Smooth muscle cell (in vitro differentiated cells): ENCODE results near the gene PARD3. TPM values are rescaled to one million over a fixed set of nuclear protein-coding genes. Genes with fewer than 3 reads are reported as not detected.
A peak's percentile ranks its signal among the peaks of the same experiment; 100 is the strongest.

ENCODE experiments used
- DNase-seq: peaks from one replicate; lab custom pipeline; 2025; ENCODE audit not compliant: unreplicated experiment; lab: John Stamatoyannopoulos, UW
- H2AFZ ChIP-seq: fragments of 200-600 bp; sonication (generic); 2 replicates; pipeline ENCODE4 v1.6.0; 2016; ENCODE audit warnings: antibody characterized with exemption, low read depth, mild to moderate bottlenecking
- H3F3A ChIP-seq: fragments of 200-600 bp; sonication (generic); 2 replicates; pipeline ENCODE4 v1.6.0; 2017; ENCODE audit warnings: antibody characterized with exemption, low read depth
- H3K27ac ChIP-seq: fragments of 200-600 bp; sonication (generic); 2 replicates; pipeline ENCODE4 v1.5.1; 2016; ENCODE audit warnings: low read depth, mild to moderate bottlenecking
- H3K27me3 ChIP-seq: fragments of 200-600 bp; sonication (generic); 2 replicates; pipeline ENCODE4 v1.6.1; 2016; ENCODE audit warnings: low read depth, mild to moderate bottlenecking
- H3K36me3 ChIP-seq: fragments of 200-600 bp; sonication (generic); 2 replicates; pipeline ENCODE4 v1.5.1; 2016; ENCODE audit warnings: low read depth
- H3K4me1 ChIP-seq: fragments of 200-600 bp; sonication (generic); 2 replicates; pipeline ENCODE4 v1.5.1; 2016; ENCODE audit warnings: low read depth
- H3K4me2 ChIP-seq: fragments of 200-600 bp; sonication (generic); 2 replicates; pipeline ENCODE4 v1.6.0; 2016; ENCODE audit warnings: mild to moderate bottlenecking
- H3K4me3 ChIP-seq: fragments of 200-600 bp; sonication (generic); 2 replicates; pipeline ENCODE4 v1.5.1; 2016; ENCODE audit warnings: mild to moderate bottlenecking
- H3K79me2 ChIP-seq: fragments of 200-600 bp; sonication (generic); 2 replicates; pipeline ENCODE4 v1.6.0; 2016; ENCODE audit warnings: low read depth, mild to moderate bottlenecking
- H3K9ac ChIP-seq: fragments of 200-600 bp; sonication (generic); 2 replicates; pipeline ENCODE4 v1.6.0; 2016; ENCODE audit warnings: low read depth
- H3K9me3 ChIP-seq: fragments of 200-600 bp; sonication (generic); replicated peaks from 2 replicates; pipeline ENCODE4 v1.5.1; 2016; ENCODE audit warnings: low read depth
- H4K20me1 ChIP-seq: fragments of 200-600 bp; sonication (generic); 2 replicates; pipeline ENCODE4 v1.6.0; 2016; ENCODE audit warnings: low read depth
- CTCF ChIP-seq: fragments of 200-600 bp; sonication (generic); IDR thresholded peaks from 2 replicates; pipeline ENCODE4 v1.5.1; 2017; ENCODE audit warnings: borderline replicate concordance, mild to moderate bottlenecking, antibody characterized with exemption; ENCODE audit not compliant: insufficient read depth, poor library complexity, severe bottlenecking
- WGBS: methylation state at CpG from one replicate; pipeline ENCODE4 v1.1.7; 2016; ENCODE audit warnings: low lambda C conversion rate; 5-methylcytosine and 5-hydroxymethylcytosine counted together
- polyA plus RNA-seq: library from polyadenylated mRNA; unstranded; fragments of >200 nt; fragmentation: Nextera tagmentation; extraction: Ambion mirVana; gene quantifications from 2 replicates; pipeline ENCODE4 v1.2.1, GENCODE V29; 2016
- total RNA-seq: library from RNA; depleted of rRNA; stranded (reverse); fragments of >200 nt; gene quantifications from 2 replicates; pipeline ENCODE4 v1.2.3, GENCODE V29; 2014

PARD3 gene
- total and polyA plus RNA-seq, 2 experiments from 2014 or later = 17.5 to 26.0 TPM

- no peak overlapping the region for H3K9ac ChIP-seq
- no peak overlapping the region for H2AFZ ChIP-seq
- TF ChIP-seq CTCF = no peak
- H3K4me3 ChIP-seq = no peak overlapping the region
- no peaks in the 10 kb centered on the region for H3K79me2 ChIP-seq
- H3K27ac ChIP-seq = peak overlapping the region; percentile 68
- no peak for DNase-seq
- H3F3A ChIP-seq = no peaks in the 10 kb centered on the region
- H3K9me3 ChIP-seq = no peaks in the 10 kb centered on the region
- no peaks in the 10 kb centered on the region for H3K36me3 ChIP-seq
- H3K4me1 ChIP-seq = peaks cover 16% of the 10 kb centered on the region
- no peaks in the 10 kb centered on the region for H4K20me1 ChIP-seq
- peak overlapping the region; percentile 36 for H3K4me2 ChIP-seq
- 44% methylated on average over 6 of the region's 6 CpGs for WGBS
- no peaks in the 10 kb centered on the region for H3K27me3 ChIP-seq
Measured at GRCh38 chr10:34124522-34125035, 690.5 kb downstream of the PARD3 start.

GRCh38 chr10:34121781-34122622, 693.1 kb downstream of the PARD3 start:
- H3K27me3 ChIP-seq = no peaks in the 10 kb centered on the region
- no peaks in the 10 kb centered on the region for H3K36me3 ChIP-seq
- no peak for DNase-seq
- peak overlapping the region; percentile 44 for H3K4me2 ChIP-seq
- no peaks in the 10 kb centered on the region for H3K9me3 ChIP-seq
- no peak overlapping the region for H2AFZ ChIP-seq
- no peaks in the 10 kb centered on the region for H3F3A ChIP-seq
- no peaks in the 10 kb centered on the region for H3K79me2 ChIP-seq
- H4K20me1 ChIP-seq = no peaks in the 10 kb centered on the region
- H3K4me3 ChIP-seq = no peak overlapping the region
- H3K27ac ChIP-seq = peak overlapping the region; percentile 36
- TF ChIP-seq CTCF = no peak
- H3K4me1 ChIP-seq = peaks cover 16% of the 10 kb centered on the region
- H3K9ac ChIP-seq = no peak overlapping the region
- WGBS = 22% methylated on average over 7 of the region's 7 CpGs

- TF ChIP-seq CTCF = no peak
- peaks cover 14% of the 10 kb centered on the region for H3K4me1 ChIP-seq
- H2AFZ ChIP-seq = no peak overlapping the region
- H3F3A ChIP-seq = no peaks in the 10 kb centered on the region
- H3K27ac ChIP-seq = peak overlapping the region; percentile 36
- H3K27me3 ChIP-seq = no peaks in the 10 kb centered on the region
- WGBS = 85% methylated on average over 7 of the region's 7 CpGs
- no peaks in the 10 kb centered on the region for H3K9me3 ChIP-seq
- DNase-seq = no peak
- no peak overlapping the region for H3K9ac ChIP-seq
- no peaks in the 10 kb centered on the region for H3K36me3 ChIP-seq
- peak overlapping the region; percentile 44 for H3K4me2 ChIP-seq
- no peaks in the 10 kb centered on the region for H3K79me2 ChIP-seq
- H3K4me3 ChIP-seq = no peak overlapping the region
- H4K20me1 ChIP-seq = no peaks in the 10 kb centered on the region
Measured at GRCh38 chr10:34121125-34121753, 693.9 kb downstream of the PARD3 start.
